AG04450 (cell line): ENCODE results near the gene TMEM253. TPM values are rescaled to one million over a fixed set of nuclear protein-coding genes. Genes with fewer than 3 reads are reported as not detected.

Experiments
- CTCF ChIA-PET: fragments of 300-600, 350-600 bp; formaldehyde crosslinking; extraction: SDS; loops from one replicate; lab custom pipeline; 2022; ENCODE audit warnings: antibody characterized with exemption, inconsistent platforms; lab: Charles Lee
- POLR2A ChIA-PET: fragments of 350-600 bp; formaldehyde crosslinking; extraction: SDS; loops from one replicate; lab custom pipeline; 2021; ENCODE audit warnings: antibody characterized with exemption, inconsistent platforms; lab: Yijun Ruan, JAX
- DNase-seq: peaks from one replicate; pipeline ENCODE4 v3.0.0-alpha.2; 2011; ENCODE audit warnings: low read depth, low spot score
- H3K27ac ChIP-seq: one replicate; pipeline ENCODE4 v1.5.1; 2012; ENCODE audit warnings: low read depth, low read length, control low read depth
- H3K27me3 ChIP-seq: one replicate; pipeline ENCODE4 v1.6.0; 2012; ENCODE audit warnings: low read length; ENCODE audit not compliant: control insufficient read depth, insufficient read depth
- H3K4me3 ChIP-seq: 2 replicates; pipeline ENCODE4 v1.5.1; 2011; ENCODE audit warnings: mild to moderate bottlenecking, low read depth, low read length, control low read depth
- H3K9me3 ChIP-seq: 2 replicates; pipeline ENCODE4 v1.5.1; 2012; ENCODE audit warnings: low read length; ENCODE audit not compliant: control insufficient read depth, insufficient read depth
- polyA plus RNA-seq: library from polyadenylated mRNA; depleted of rRNA; stranded (reverse); fragments of >200 nt; gene quantifications from 2 replicates; pipeline ENCODE4 v1.2.3, GENCODE V29; 2011
- TF ChIP-seq, protein P1 (sequence below): IDR thresholded peaks from 2 replicates; pipeline ENCODE4 v1.5.1; 2011; ENCODE audit warnings: low read depth, low read length, control low read depth, inconsistent platforms

The TMEM253 gene
- polyA plus RNA-seq, 1 experiment: 0.21 TPM

DNA sequence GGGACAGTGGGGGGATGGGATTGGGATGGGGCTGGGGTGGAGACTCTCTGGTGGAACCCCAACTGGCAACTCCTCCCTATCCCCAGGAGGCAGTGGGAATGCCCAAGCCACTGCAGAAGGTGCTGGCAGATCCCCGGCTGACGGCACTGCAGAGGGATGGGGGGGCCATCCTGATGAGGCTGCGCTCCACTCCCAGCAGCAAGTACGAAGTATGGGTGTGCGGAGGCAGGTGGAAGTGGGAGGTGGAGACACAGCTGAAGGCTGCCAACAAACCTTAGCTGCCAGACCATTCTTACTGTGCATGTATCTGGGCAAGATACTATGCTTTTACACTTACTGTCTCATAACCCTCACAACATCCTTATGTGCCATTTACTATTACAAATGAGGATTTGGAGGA lies 22.6 kb upstream of the TMEM253 start:
- no peak for DNase-seq
- TF ChIP-seq, protein P1, sequence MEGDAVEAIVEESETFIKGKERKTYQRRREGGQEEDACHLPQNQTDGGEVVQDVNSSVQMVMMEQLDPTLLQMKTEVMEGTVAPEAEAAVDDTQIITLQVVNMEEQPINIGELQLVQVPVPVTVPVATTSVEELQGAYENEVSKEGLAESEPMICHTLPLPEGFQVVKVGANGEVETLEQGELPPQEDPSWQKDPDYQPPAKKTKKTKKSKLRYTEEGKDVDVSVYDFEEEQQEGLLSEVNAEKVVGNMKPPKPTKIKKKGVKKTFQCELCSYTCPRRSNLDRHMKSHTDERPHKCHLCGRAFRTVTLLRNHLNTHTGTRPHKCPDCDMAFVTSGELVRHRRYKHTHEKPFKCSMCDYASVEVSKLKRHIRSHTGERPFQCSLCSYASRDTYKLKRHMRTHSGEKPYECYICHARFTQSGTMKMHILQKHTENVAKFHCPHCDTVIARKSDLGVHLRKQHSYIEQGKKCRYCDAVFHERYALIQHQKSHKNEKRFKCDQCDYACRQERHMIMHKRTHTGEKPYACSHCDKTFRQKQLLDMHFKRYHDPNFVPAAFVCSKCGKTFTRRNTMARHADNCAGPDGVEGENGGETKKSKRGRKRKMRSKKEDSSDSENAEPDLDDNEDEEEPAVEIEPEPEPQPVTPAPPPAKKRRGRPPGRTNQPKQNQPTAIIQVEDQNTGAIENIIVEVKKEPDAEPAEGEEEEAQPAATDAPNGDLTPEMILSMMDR: no peak
- ChIA-PET CTCF (interaction anchor here (1.4 to 9.0 kb wide), 3 partner anchors 16 to 63 kb away, joined by 3 to 128 read pairs (median 4); no protein-coding TSS in a partner anchor), POLR2A (no interaction called here)
- Histone ChIP-seq H3K27ac (no peak overlapping the region), H3K9me3 (no peaks in the 10 kb centered on the region), H3K27me3 (no peaks in the 10 kb centered on the region), H3K4me3 (no peak overlapping the region)

DNA sequence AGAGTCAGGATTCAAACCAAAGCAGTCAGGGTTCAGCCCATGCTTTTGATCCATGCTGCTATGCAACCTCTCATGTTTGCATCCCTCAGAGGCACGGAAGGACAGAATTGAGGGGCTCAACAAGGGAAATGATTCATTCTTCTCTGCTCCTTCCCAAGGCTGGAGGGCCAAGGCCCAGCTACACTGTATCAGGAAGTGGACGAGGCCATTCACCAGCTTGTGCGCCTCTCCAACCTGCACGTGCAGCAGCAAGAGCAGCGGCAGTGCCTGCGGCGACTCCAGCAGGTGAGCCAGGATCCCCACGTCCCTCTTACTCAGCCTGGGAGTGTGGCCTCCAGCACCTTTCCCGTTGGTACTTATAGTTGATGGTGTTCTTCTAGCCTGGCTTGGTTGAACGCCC lies 22.1 kb upstream of the TMEM253 start:
- Histone ChIP-seq H3K27me3 (no peaks in the 10 kb centered on the region), H3K27ac (no peak overlapping the region), H3K4me3 (no peak overlapping the region), H3K9me3 (no peaks in the 10 kb centered on the region; the same call in 1 of the 2 replicates)
- CTCF ChIA-PET: interaction anchor here (1.2 to 9.0 kb wide), 4 partner anchors 13 to 64 kb away, joined by 3 to 128 read pairs (median 8); no protein-coding TSS in a partner anchor
- DNase-seq: no peak
- POLR2A ChIA-PET: no interaction called here
- TF ChIP-seq, protein P1: no peak

DNA sequence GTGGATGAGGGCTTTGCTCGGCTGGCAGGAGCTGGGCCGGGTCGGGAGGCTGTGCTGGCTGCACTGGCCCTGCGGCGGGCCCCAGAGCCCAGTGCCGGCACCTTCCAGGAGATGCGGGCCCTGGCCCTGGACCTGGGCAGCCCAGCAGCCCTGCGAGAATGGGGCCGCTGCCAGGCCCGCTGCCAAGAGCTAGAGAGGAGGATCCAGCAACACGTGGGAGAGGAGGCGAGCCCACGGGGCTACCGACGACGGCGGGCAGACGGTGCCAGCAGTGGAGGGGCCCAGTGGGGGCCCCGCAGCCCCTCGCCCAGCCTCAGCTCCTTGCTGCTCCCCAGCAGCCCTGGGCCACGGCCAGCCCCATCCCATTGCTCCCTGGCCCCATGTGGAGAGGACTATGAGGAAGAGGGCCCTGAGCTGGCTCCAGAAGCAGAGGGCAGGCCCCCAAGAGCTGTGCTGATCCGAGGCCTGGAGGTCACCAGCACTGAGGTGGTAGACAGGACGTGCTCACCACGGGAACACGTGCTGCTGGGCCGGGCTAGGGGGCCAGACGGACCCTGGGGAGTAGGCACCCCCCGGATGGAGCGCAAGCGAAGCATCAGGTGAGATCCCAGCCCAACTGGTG lies 19.2 kb upstream of the TMEM253 start:
- ChIA-PET CTCF (interaction anchor here (1.6 kb wide), 1 partner anchor 67 kb away, joined by 6 read pairs; no protein-coding TSS in a partner anchor), POLR2A (interaction anchor here (1.2 kb wide), 1 partner anchor 10 kb away, joined by 3 read pairs; no protein-coding TSS in a partner anchor)
- Histone ChIP-seq H3K27ac (no peak overlapping the region), H3K4me3 (no peak overlapping the region), H3K27me3 (no peaks in the 10 kb centered on the region), H3K9me3 (no peaks in the 10 kb centered on the region; the same call in 1 of the 2 replicates)
- no peak for DNase-seq
- TF ChIP-seq, protein P1: no peak

DNA sequence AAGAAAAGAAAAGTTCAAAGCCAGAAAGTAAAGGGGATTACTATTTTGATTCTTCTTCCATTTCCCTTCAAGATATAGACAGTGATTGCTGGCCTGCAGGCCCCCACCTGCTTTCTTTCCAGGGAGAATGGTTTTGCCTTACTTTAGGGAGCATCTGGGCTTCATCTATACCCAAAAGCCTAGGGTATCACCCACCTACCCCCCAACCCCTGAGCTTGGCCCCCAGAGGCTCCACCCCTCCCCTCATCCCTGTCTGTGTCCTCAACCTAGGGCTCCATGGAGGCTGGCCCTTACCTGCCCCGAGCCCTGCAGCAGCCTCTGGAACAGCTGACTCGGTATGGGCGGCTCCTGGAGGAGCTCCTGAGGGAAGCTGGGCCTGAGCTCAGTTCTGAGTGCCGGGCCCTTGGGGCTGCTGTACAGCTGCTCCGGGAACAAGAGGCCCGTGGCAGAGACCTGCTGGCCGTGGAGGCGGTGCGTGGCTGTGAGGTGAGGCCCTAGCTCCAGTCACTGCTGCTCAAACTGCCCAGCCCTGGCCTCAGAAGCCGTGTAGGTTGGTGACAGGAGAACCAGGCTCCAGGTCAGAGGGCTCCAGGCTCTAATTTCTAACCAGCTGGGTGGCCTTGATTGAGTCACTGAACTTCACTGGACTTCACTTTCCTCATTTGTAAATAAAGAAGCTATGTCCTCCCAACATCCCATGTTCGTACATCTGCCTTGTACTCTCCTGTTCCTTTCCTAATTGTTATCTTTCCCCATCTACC lies 17.1 kb upstream of the TMEM253 start:
- H3K27ac ChIP-seq: peak overlapping the region; percentile 21
- POLR2A ChIA-PET: no interaction called here
- TF ChIP-seq, protein P1: no peak

DNA sequence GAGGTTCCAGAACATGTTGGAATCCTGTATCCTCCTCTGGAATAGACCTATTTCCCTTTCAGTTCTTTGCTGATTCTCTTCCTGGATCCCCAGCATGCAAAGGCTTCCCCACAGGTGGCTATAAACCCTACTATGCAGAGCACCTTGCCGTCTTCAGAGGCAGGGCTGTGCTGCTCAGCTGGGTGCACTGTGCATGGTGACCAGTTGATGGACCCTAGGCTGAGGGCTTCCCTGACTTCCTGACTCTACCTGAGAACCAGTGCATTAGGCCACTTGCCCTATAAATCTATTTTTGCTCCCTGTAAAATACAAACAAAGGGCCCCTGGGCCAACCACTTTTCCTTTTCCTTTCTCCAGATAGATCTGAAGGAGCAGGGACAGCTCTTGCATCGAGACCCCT lies 16.5 kb upstream of the TMEM253 start:
- no peak for DNase-seq
- CTCF ChIA-PET: interaction anchor here (1.3 to 1.7 kb wide), 3 partner anchors 8 to 70 kb away, joined by 4 to 13 read pairs (median 6); no protein-coding TSS in a partner anchor
- Histone ChIP-seq H3K27me3 (no peaks in the 10 kb centered on the region), H3K4me3 (no peak overlapping the region), H3K9me3 (no peaks in the 10 kb centered on the region; the same call in 1 of the 2 replicates), H3K27ac (peak overlapping the region; percentile 21)
- TF ChIP-seq, protein P1: no peak
- POLR2A ChIA-PET: no interaction called here

More for the DNA sequence above, 17.1 kb upstream of the TMEM253 start:
- CTCF ChIA-PET: interaction anchor here (0.6 to 1.7 kb wide), 4 partner anchors 9 to 69 kb away, joined by 3 to 13 read pairs (median 5); no protein-coding TSS in a partner anchor
- no peak for DNase-seq
- no peaks in the 10 kb centered on the region for H3K27me3 ChIP-seq
- no peak overlapping the region for H3K4me3 ChIP-seq
- no peaks in the 10 kb centered on the region; the same call in 1 of the 2 replicates for H3K9me3 ChIP-seq
